GM06990 (cell line): ENCODE results near the gene RFX8.

Experiments used
- DNase-seq: peaks from one replicate; pipeline ENCODE4 v3.0.0-alpha.2; 2011; ENCODE audit not compliant: insufficient read length; ENCODE audit errors: extremely low read depth
- H3K27me3 ChIP-seq: replicated peaks from 2 replicates; pipeline ENCODE4 v1.6.0; 2011; ENCODE audit warnings: low read length; ENCODE audit not compliant: control insufficient read depth, insufficient read depth
- H3K36me3 ChIP-seq: 2 replicates; pipeline ENCODE4 v1.5.1; 2011; ENCODE audit warnings: low read length; ENCODE audit not compliant: control insufficient read depth, insufficient read depth
- H3K4me3 ChIP-seq: replicated peaks from 2 replicates; pipeline ENCODE4 v1.5.1; 2011; ENCODE audit warnings: low read depth, mild to moderate bottlenecking, control low read depth, low read length
- TF ChIP-seq, protein P1 (sequence below): IDR thresholded peaks from 2 replicates; pipeline ENCODE4 v1.5.1; 2011; ENCODE audit warnings: low read length, control low read depth, mild to moderate bottlenecking, inconsistent platforms; ENCODE audit not compliant: insufficient read depth, poor library complexity, severe bottlenecking

The RFX8 gene

DNA sequence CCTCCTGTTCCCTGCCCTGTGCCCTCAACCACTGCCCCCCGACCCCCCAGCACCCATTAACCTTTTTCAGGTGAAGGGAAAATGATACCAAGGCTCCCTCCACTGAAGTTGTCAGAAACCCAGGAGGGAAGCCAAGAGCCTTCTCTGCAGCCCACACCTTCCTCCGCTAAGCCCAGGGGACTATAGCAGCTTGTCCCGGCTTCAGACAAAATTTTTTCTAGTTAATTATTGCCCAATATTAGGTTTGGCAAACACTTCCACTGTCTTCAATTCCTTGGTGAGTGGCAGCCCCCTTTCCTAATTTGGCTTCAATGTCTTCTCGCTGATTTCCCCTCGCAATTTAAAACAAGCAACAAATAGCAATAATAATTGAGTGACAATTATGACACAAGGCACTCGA lies 23.9 kb downstream of the RFX8 start:
- Histone ChIP-seq H3K4me3 (no peak overlapping the region), H3K36me3 (no peaks in the 10 kb centered on the region), H3K27me3 (no peaks in the 10 kb centered on the region)
- TF ChIP-seq, protein P1, sequence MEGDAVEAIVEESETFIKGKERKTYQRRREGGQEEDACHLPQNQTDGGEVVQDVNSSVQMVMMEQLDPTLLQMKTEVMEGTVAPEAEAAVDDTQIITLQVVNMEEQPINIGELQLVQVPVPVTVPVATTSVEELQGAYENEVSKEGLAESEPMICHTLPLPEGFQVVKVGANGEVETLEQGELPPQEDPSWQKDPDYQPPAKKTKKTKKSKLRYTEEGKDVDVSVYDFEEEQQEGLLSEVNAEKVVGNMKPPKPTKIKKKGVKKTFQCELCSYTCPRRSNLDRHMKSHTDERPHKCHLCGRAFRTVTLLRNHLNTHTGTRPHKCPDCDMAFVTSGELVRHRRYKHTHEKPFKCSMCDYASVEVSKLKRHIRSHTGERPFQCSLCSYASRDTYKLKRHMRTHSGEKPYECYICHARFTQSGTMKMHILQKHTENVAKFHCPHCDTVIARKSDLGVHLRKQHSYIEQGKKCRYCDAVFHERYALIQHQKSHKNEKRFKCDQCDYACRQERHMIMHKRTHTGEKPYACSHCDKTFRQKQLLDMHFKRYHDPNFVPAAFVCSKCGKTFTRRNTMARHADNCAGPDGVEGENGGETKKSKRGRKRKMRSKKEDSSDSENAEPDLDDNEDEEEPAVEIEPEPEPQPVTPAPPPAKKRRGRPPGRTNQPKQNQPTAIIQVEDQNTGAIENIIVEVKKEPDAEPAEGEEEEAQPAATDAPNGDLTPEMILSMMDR: no peak
- DNase-seq: no peak

DNA sequence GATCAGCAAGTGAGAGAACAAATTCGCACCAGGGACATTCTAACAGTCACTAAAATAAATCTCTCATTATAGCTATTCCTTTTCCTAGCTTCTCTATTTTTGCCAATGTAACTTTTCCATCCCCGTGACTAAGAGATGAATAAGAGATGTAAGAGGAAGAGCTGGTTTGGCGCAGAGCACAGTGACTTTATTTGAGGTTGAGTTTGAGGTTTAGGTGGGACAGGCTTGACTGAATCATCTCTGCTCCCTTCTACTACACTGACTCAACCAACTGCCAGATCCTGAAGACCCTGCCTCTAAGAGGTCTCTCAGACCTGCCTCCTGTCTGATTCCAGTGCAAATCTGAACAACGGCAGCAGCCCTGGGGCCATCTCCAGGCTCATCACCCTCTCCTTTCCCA lies 28.0 kb downstream of the RFX8 start:
- Histone ChIP-seq H3K36me3 (no peaks in the 10 kb centered on the region), H3K27me3 (no peaks in the 10 kb centered on the region), H3K4me3 (no peak overlapping the region)
- TF ChIP-seq, protein P1: no peak
- no peak for DNase-seq

DNA sequence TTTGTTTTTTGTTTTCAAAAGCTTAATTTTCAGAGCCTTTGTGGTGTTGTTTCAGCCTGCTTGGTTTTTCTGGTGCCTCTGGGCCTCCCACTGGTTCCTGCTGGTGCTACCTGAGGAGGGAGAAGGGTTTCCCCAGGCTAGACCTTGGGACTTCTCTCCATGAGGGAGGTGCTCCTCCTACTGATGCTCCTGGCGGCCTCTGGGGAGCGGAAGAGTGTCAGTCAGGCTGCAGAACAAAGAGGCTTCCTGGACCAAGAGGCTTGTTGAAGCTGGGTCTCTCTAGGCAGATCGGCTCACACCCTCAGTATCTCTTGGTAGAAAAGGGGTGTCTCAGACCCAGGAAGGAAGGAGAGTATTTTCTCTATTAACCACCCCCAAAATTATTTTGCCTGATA lies 32.2 kb downstream of the RFX8 start:
- H3K27me3 ChIP-seq: no peaks in the 10 kb centered on the region
- TF ChIP-seq, protein P1: no peak
- DNase-seq: no peak
- no peak overlapping the region for H3K4me3 ChIP-seq
- no peaks in the 10 kb centered on the region for H3K36me3 ChIP-seq

DNA sequence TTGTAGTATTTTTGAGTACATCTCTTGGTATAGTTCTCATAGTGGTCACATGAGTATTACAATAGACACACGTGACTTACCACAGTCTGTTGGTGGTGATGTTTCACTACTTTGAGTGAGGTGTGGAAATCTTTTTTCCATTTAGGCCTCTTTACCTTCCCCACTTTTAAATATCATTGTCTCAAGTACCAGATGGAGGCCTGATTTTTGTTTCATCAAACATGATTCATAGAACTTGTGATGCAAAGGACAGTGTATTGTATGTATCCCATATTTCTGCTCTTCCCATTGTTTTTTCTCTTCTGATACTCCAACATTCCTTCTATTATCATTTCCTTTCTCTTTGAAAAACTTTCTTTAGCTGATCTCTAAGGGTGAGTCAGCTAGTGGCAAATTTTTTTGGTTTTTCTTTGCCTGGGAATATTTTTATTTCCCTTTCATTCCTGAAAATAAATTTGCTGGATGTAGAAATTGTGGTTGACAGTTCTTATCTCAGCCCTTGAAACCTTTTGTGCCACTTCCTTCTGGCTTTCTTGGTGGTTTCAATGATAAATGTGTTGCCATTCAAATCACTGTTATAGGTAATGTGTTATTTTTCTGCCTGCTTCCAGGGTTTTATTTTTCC lies 32.8 kb downstream of the RFX8 start:
- Histone ChIP-seq H3K4me3 (no peak overlapping the region), H3K27me3 (no peaks in the 10 kb centered on the region), H3K36me3 (no peaks in the 10 kb centered on the region)
- DNase-seq: no peak
- TF ChIP-seq, protein P1: no peak

DNA sequence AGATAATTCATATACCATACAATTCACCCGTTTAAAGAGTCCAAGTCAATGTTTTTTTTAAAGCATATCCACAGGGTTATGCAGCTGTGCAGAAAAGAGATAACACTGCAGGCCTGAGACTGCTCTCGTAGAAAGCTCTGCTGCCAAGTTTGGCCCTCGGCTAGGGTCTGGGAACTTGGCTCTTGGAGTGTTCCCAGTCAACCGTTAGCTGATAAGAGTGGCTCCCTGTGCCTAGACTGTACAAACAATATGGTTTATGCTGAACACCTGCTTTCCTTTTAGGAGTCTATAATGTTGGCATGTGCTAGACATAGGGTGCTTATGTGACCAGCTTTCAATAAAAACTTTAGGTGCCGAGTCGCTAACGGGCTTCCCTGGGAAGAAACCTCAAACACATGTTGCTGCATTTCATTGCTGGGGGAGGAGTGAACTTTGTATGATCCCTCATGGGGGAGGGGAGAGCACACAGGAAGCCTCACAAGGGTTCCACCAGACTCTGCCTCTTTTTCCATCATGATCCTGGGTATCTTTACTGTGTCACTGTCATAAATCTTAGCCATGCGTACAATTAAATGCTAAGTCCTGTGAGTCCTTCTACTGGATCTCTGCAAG lies 34.7 kb downstream of the RFX8 start:
- TF ChIP-seq, protein P1: no peak
- H3K27me3 ChIP-seq: peaks cover 1% of the 10 kb centered on the region; the same call in 1 of the 2 replicates
- H3K36me3 ChIP-seq: no peaks in the 10 kb centered on the region
- no peak overlapping the region for H3K4me3 ChIP-seq
- no peak for DNase-seq
